ENCODE data around the gene SEBOX.

DNA sequence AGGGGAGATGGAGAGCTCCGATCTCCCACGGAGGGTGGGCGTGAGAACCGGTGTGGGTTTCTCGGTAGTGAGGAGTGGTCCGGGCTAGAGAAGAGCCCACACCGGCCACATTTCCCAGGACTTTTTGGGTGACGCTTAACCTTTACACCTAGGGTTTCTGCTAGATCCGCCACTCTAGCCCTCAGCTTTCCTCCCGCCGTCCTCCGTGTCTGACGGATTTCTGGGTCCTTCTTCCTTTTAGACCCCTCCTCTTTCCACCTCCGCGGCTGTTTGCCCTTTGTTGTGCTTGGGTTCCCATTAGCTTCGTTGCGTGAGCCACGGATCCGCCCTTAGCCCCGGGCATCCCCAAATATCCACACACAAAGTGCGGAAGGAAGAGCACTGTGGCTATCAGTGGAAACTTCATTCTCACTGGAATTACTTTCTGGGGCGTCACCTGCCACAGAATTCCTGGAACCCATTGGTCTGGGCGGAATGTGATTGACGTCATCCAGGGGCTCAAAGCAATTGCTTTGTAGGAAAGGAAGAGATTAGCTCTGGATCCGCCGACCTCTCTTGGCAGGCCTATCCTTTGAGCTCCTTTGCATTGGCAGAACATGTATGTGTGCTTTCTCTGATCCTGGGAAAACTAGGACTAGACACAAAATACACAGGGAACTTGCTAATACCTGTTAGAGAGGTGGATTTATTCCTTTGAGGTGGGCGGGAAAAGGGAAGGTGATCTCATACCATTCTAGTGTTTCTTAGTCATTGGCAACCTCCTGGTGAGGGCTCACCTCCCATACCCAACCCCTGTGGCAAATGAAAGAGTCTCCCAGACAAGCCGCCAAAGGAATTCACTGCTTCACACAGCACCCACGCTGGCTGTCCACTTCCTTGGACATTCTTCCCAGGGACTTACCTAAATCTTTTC, 28.8 kb downstream of the SEBOX start:
- TF ChIP-seq EP300 (IDR thresholded peaks at IDR 0.05) = no peak
- no peak for TF ChIP-seq POLR2A (IDR thresholded peaks at IDR 0.05)
- TF ChIP-seq, protein P1, sequence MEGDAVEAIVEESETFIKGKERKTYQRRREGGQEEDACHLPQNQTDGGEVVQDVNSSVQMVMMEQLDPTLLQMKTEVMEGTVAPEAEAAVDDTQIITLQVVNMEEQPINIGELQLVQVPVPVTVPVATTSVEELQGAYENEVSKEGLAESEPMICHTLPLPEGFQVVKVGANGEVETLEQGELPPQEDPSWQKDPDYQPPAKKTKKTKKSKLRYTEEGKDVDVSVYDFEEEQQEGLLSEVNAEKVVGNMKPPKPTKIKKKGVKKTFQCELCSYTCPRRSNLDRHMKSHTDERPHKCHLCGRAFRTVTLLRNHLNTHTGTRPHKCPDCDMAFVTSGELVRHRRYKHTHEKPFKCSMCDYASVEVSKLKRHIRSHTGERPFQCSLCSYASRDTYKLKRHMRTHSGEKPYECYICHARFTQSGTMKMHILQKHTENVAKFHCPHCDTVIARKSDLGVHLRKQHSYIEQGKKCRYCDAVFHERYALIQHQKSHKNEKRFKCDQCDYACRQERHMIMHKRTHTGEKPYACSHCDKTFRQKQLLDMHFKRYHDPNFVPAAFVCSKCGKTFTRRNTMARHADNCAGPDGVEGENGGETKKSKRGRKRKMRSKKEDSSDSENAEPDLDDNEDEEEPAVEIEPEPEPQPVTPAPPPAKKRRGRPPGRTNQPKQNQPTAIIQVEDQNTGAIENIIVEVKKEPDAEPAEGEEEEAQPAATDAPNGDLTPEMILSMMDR (IDR thresholded peaks at IDR 0.05) = no peak
